HFFc6 (cell line): ENCODE results near the gene C12orf57. TPM values are rescaled to one million over a fixed set of nuclear protein-coding genes. Genes with fewer than 3 reads are reported as not detected.
A peak's percentile ranks its signal among the peaks of the same experiment; 100 is the strongest.

Experiments used
- DNase-seq: peaks from one replicate; pipeline ENCODE4 v3.0.0-alpha.2; 2018
- H3K27ac Mint-ChIP-seq: 2 replicates; pipeline ENCODE4 v1.8.0; 2020; ENCODE audit warnings: mild to moderate bottlenecking, mixed read lengths
- H3K27me3 Mint-ChIP-seq: 2 replicates; pipeline ENCODE4 v1.8.0; 2021; ENCODE audit warnings: mild to moderate bottlenecking, moderate library complexity, mixed read lengths; ENCODE audit not compliant: insufficient read depth
- H3K36me3 Mint-ChIP-seq: 2 replicates; pipeline ENCODE4 v1.8.0; 2021; ENCODE audit warnings: low read depth, mixed read lengths
- H3K4me1 Mint-ChIP-seq: 2 replicates; pipeline ENCODE4 v1.8.0; 2020; ENCODE audit warnings: low read depth, mixed read lengths
- H3K4me3 Mint-ChIP-seq: 2 replicates; pipeline ENCODE4 v1.8.0; 2020; ENCODE audit warnings: mild to moderate bottlenecking, moderate library complexity, mixed read lengths
- H3K9me3 Mint-ChIP-seq: 2 replicates; pipeline ENCODE4 v1.8.0; 2020; ENCODE audit warnings: mild to moderate bottlenecking, mixed read lengths
- total RNA-seq, 6 experiments: library from RNA; stranded (reverse); fragmentation: NEBNext Ultra II Directional; extraction: Animal tissue kit (Norgen Biotek cat#: 25700); gene quantifications; 2 replicates in 1 of 6; 3 replicates in 5 of 6; pipeline ENCODE4 v1.2.3, GENCODE V29; 2021
- TF ChIP-seq, protein P1 (sequence below): fragments of 200-600 bp; sonication (generic); IDR thresholded peaks from 2 replicates; pipeline ENCODE4 v1.5.0; 2021; ENCODE audit warnings: antibody characterized with exemption, mild to moderate bottlenecking

C12orf57 gene
- total RNA-seq, 6 experiments from 2014 or later: 115 to 131 (median 123) TPM

- peak overlapping the region; percentile 84 for H3K27ac Mint-ChIP-seq
- H3K27me3 Mint-ChIP-seq: peaks cover 13% of the 10 kb centered on the region
- TF ChIP-seq, protein P1, sequence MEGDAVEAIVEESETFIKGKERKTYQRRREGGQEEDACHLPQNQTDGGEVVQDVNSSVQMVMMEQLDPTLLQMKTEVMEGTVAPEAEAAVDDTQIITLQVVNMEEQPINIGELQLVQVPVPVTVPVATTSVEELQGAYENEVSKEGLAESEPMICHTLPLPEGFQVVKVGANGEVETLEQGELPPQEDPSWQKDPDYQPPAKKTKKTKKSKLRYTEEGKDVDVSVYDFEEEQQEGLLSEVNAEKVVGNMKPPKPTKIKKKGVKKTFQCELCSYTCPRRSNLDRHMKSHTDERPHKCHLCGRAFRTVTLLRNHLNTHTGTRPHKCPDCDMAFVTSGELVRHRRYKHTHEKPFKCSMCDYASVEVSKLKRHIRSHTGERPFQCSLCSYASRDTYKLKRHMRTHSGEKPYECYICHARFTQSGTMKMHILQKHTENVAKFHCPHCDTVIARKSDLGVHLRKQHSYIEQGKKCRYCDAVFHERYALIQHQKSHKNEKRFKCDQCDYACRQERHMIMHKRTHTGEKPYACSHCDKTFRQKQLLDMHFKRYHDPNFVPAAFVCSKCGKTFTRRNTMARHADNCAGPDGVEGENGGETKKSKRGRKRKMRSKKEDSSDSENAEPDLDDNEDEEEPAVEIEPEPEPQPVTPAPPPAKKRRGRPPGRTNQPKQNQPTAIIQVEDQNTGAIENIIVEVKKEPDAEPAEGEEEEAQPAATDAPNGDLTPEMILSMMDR: peak; percentile 34
- peaks cover 2% of the 10 kb centered on the region; the same call in 1 of the 2 replicates for H3K9me3 Mint-ChIP-seq
- DNase-seq: no peak
- H3K4me1 Mint-ChIP-seq: peaks cover 55% of the 10 kb centered on the region
- peaks cover 47% of the 10 kb centered on the region for H3K36me3 Mint-ChIP-seq
- peak overlapping the region; percentile 65; the same call in 1 of the 2 replicates for H3K4me3 Mint-ChIP-seq
These were observed 5.2 kb upstream of the C12orf57 start for GRCh38 chr12:6938353-6939190.

DNA sequence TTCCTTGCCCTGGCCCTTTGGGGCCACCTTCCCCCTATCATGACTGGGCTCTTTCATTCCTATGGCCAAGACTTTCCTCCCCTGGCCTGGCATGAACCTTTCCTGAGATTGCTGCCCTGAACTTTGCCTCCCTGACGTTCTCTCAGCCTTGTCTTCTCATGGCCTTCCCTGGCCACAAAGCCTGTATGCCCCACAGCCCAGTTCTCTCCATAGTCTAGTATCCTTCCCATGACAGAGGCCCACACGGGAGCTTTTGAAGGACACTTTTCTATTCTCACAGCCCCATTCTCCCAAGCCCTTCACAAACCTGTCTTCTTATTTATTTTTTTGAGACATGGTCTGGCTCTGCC is 4.7 kb upstream of the C12orf57 start:
- no peak for DNase-seq
- peak overlapping the region; percentile 27; the same call in 1 of the 2 replicates for H3K4me3 Mint-ChIP-seq
- peaks cover 5% of the 10 kb centered on the region; the same call in 1 of the 2 replicates for H3K9me3 Mint-ChIP-seq
- H3K27ac Mint-ChIP-seq: peak overlapping the region; percentile 77
- peaks cover 19% of the 10 kb centered on the region for H3K27me3 Mint-ChIP-seq
- H3K36me3 Mint-ChIP-seq: peaks cover 41% of the 10 kb centered on the region
- H3K4me1 Mint-ChIP-seq: peaks cover 55% of the 10 kb centered on the region
- TF ChIP-seq, protein P1: no peak

DNA sequence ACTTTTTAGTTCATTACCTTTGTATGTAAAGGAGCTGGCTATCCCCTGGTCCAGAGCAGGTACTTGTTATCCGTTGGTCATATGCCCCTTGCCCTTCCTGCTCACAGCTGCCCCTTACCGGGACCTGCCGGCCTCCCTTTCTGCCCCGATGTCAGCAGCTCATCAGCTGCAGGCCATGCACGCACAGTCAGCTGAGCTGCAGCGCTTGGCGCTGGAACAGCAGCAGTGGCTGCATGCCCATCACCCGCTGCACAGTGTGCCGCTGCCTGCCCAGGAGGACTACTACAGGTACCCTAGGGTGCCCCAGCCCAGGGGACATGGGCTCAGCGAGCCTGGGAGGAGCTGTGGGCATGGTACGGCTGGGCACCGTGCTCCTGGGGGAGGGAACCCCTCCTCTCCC is 2.6 kb upstream of the C12orf57 start:
- no peak for DNase-seq
- peaks cover 27% of the 10 kb centered on the region for H3K36me3 Mint-ChIP-seq
- TF ChIP-seq, protein P1: no peak
- peaks cover 51% of the 10 kb centered on the region for H3K4me1 Mint-ChIP-seq
- no peak overlapping the region for H3K4me3 Mint-ChIP-seq
- peaks cover 9% of the 10 kb centered on the region; the same call in 1 of the 2 replicates for H3K9me3 Mint-ChIP-seq
- peaks cover 27% of the 10 kb centered on the region for H3K27me3 Mint-ChIP-seq
- no peak overlapping the region for H3K27ac Mint-ChIP-seq

DNA sequence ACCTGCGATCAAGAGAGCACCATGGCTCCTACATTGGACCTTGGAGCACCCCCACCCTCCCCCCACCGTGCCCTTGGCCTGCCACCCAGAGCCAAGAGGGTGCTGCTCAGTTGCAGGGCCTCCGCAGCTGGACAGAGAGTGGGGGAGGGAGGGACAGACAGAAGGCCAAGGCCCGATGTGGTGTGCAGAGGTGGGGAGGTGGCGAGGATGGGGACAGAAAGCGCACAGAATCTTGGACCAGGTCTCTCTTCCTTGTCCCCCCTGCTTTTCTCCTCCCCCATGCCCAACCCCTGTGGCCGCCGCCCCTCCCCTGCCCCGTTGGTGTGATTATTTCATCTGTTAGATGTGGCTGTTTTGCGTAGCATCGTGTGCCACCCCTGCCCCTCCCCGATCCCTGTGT is 2.0 kb upstream of the C12orf57 start:
- Mint-ChIP-seq H3K4me3 (no peak overlapping the region), H3K27ac (no peak overlapping the region), H3K4me1 (peaks cover 51% of the 10 kb centered on the region)

DNA sequence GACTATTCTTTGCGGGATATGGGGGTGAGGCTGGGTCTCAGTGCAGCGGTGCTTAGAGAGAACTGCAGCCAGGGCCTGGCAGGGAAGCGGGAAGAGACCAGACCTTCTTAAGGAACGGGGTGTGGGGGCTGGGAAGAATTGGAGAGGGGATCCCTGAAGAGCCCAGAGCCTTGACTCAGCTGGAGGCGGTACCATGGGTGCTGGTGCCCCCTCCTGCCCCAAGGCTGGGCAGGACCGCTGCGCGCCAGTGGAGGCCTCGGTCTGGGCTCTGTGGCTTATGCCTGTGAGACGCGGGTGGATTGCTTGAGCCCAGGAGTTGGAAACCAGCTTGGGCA is 1.5 kb upstream of the C12orf57 start:
- Mint-ChIP-seq H3K4me1 (peaks cover 51% of the 10 kb centered on the region), H3K27me3 (peaks cover 27% of the 10 kb centered on the region), H3K36me3 (peaks cover 26% of the 10 kb centered on the region), H3K27ac (peak overlapping the region; percentile 100), H3K9me3 (peaks cover 9% of the 10 kb centered on the region; the same call in 1 of the 2 replicates), H3K4me3 (peak overlapping the region; percentile 53; the same call in 1 of the 2 replicates)
- TF ChIP-seq, protein P1: no peak
- DNase-seq: no peak

More for the DNA sequence above, 2.0 kb upstream of the C12orf57 start:
- peaks cover 23% of the 10 kb centered on the region for H3K36me3 Mint-ChIP-seq
- TF ChIP-seq, protein P1: no peak
- H3K27me3 Mint-ChIP-seq: peaks cover 27% of the 10 kb centered on the region
- no peak for DNase-seq
- H3K9me3 Mint-ChIP-seq: peaks cover 9% of the 10 kb centered on the region; the same call in 1 of the 2 replicates
